Neuronal stem cell (in vitro differentiated cells): ENCODE data around the gene ZNF148.

ENCODE experiments used
- DNase-seq: peaks from one replicate; pipeline ENCODE4 v3.0.0-alpha.2; 2013; ENCODE audit warnings: low spot score
- H2AFZ ChIP-seq: one replicate; pipeline ENCODE4 v1.6.1; 2013; ENCODE audit warnings: mild to moderate bottlenecking, low read length, inconsistent platforms
- H2AK5ac ChIP-seq: 2 replicates; pipeline ENCODE4 v1.6.1; 2013; ENCODE audit warnings: low read depth, mild to moderate bottlenecking, inconsistent platforms, low read length, moderate library complexity, mixed read lengths
- H2BK120ac ChIP-seq: 2 replicates; pipeline ENCODE4 v1.6.1; 2013; ENCODE audit warnings: low read depth, mild to moderate bottlenecking, inconsistent platforms, low read length, moderate library complexity, mixed read lengths
- H2BK12ac ChIP-seq: one replicate; pipeline ENCODE4 v1.6.1; 2013; ENCODE audit warnings: low read length, inconsistent platforms
- H2BK15ac ChIP-seq: 2 replicates; pipeline ENCODE4 v1.6.1; 2013; ENCODE audit warnings: mild to moderate bottlenecking, low read length, inconsistent platforms, mixed read lengths
- H2BK5ac ChIP-seq: one replicate; pipeline ENCODE4 v1.6.1; 2013; ENCODE audit warnings: inconsistent platforms, mild to moderate bottlenecking, low read length, moderate library complexity
- H3K14ac ChIP-seq: one replicate; pipeline ENCODE4 v1.6.1; 2013; ENCODE audit warnings: low read length, inconsistent platforms
- H3K18ac ChIP-seq: 2 replicates; pipeline ENCODE4 v1.6.1; 2013; ENCODE audit warnings: low read length, inconsistent platforms
- H3K23ac ChIP-seq: 2 replicates; pipeline ENCODE4 v1.6.1; 2013; ENCODE audit warnings: low read depth, mild to moderate bottlenecking, mixed read lengths, low read length, inconsistent platforms; ENCODE audit not compliant: poor library complexity
- H3K27ac ChIP-seq: replicated peaks from 3 replicates; pipeline ENCODE4 v1.5.1; 2013; ENCODE audit warnings: low read length, inconsistent platforms
- H3K27me3 ChIP-seq, 3 experiments: 2 replicates each; pipeline ENCODE4 v1.6.1; 2013; ENCODE audit warnings: low read length in 3 of 3, mild to moderate bottlenecking in 2 of 3, inconsistent platforms in 1 of 3, low read depth in 1 of 3, mixed read lengths in 1 of 3, moderate library complexity in 1 of 3; ENCODE audit not compliant: control insufficient read depth in 3 of 3, insufficient read depth in 3 of 3
- H3K36me3 ChIP-seq, 2 donors: replicated peaks in 1 of 2; 2 replicates each; pipeline ENCODE4 v1.6.1; 2013; ENCODE audit warnings: low read length in 2 of 2; ENCODE audit not compliant: control insufficient read depth in 2 of 2, insufficient read depth in 2 of 2
- H3K4ac ChIP-seq: 2 replicates; pipeline ENCODE4 v1.6.1; 2013; ENCODE audit warnings: inconsistent platforms, mild to moderate bottlenecking, low read length, moderate library complexity
- H3K4me1 ChIP-seq, 2 donors: 1 replicate in 1 of 2; 2 replicates in 1 of 2; pipeline ENCODE4 v1.6.1; 2013; ENCODE audit warnings: low read length in 2 of 2, low read depth in 1 of 2; ENCODE audit not compliant: control insufficient read depth in 2 of 2, insufficient read depth in 1 of 2
- H3K4me2 ChIP-seq: one replicate; pipeline ENCODE4 v1.6.1; 2013; ENCODE audit warnings: mild to moderate bottlenecking, low read length, inconsistent platforms; ENCODE audit not compliant: insufficient read depth, poor library complexity, severe bottlenecking
- H3K4me3 ChIP-seq, 2 donors: 2 replicates each; pipeline ENCODE4 v1.5.1; 2013; ENCODE audit warnings: low read length in 2 of 2, mild to moderate bottlenecking in 2 of 2, inconsistent platforms in 1 of 2, moderate library complexity in 1 of 2
- H3K79me1 ChIP-seq: one replicate; pipeline ENCODE4 v1.6.1; 2013; ENCODE audit warnings: low read depth, mild to moderate bottlenecking, inconsistent platforms, low read length, moderate library complexity
- H3K9ac ChIP-seq: one replicate; pipeline ENCODE4 v1.6.1; 2013; ENCODE audit warnings: mild to moderate bottlenecking, low read depth, low read length, inconsistent platforms; ENCODE audit not compliant: poor library complexity
- H3K9me3 ChIP-seq, 2 donors: replicated peaks in 1 of 2; 2 replicates each; pipeline versions ENCODE3 to v1.6.1; 2013; ENCODE audit warnings: low read length in 2 of 2, mild to moderate bottlenecking in 2 of 2, inconsistent platforms in 1 of 2, low read depth in 1 of 2, mixed read lengths in 1 of 2, moderate library complexity in 1 of 2; ENCODE audit not compliant: control insufficient read depth in 2 of 2, insufficient read depth in 1 of 2
- H4K8ac ChIP-seq: one replicate; pipeline ENCODE4 v1.6.1; 2013; ENCODE audit warnings: low read depth, mild to moderate bottlenecking, inconsistent platforms, low read length, moderate library complexity
- H4K91ac ChIP-seq: one replicate; pipeline ENCODE4 v1.6.1; 2013; ENCODE audit warnings: low read length, low read depth, mild to moderate bottlenecking, inconsistent platforms; ENCODE audit not compliant: poor library complexity
- WGBS, 2 donors: extraction: QIAGEN DNeasy Blood & Tissue Kit; methylation state at CpG; one replicate each; pipeline ENCODE4 v1.1.7; 2013; ENCODE audit warnings: missing lambda C conversion rate in 2 of 2, mixed read lengths in 1 of 2; ENCODE audit not compliant: insufficient read length in 2 of 2, insufficient replicate concordance in 1 of 2; ENCODE audit errors: extremely low coverage in 2 of 2; 5-methylcytosine and 5-hydroxymethylcytosine counted together

Gene ZNF148

GRCh38 chr3:125302932-125303331 is 72.2 kb downstream of the ZNF148 start:
- H2BK12ac ChIP-seq: no peak overlapping the region
- no peak overlapping the region for H4K8ac ChIP-seq
- H3K4ac ChIP-seq: no peak overlapping the region
- no peak overlapping the region for H3K18ac ChIP-seq
- no peak overlapping the region for H2BK120ac ChIP-seq
- no peak overlapping the region for H2AK5ac ChIP-seq
- no peak for DNase-seq
- H4K91ac ChIP-seq: no peak overlapping the region
- H3K27me3 ChIP-seq: no peaks in the 10 kb centered on the region
- no CpG with 5 or more reads among the region's 3 CpGs for WGBS, 2 donors
- H2BK15ac ChIP-seq: no peak overlapping the region
- no peak overlapping the region for H2AFZ ChIP-seq
- H3K4me2 ChIP-seq: no peak overlapping the region
- H3K79me1 ChIP-seq: peaks cover 5% of the 10 kb centered on the region
- H2BK5ac ChIP-seq: no peak overlapping the region
- H3K36me3 ChIP-seq: peaks cover 0 to 25% of the 10 kb centered on the region in 2 donors
- peaks cover 0 to 8% of the 10 kb centered on the region in 2 donors for H3K9me3 ChIP-seq
- no peak overlapping the region for H3K23ac ChIP-seq
- H3K27ac ChIP-seq: no peak overlapping the region
- no peaks in the 10 kb centered on the region for H3K4me1 ChIP-seq
- no peak overlapping the region for H3K9ac ChIP-seq
- H3K14ac ChIP-seq: no peak overlapping the region
- H3K4me3 ChIP-seq: no peak overlapping the region

DNA sequence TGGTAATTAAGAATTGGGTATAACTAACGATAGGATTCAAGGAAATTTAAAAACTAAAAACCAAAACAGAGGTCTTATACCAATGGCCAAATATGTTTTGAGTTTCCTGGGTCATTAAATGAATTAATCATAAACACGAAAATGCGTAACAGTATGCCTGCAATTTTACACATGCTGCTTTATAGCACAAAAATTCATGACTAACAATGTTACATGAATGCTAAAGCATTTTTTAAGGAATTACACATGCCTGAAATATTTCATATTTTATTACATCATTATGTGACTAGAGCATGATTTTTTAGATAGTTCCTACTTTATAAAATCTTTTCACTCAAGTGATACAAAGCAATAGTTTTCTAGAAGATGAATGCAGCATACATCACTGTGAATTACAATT is 74.7 kb downstream of the ZNF148 start:
- Histone ChIP-seq H3K23ac (no peak overlapping the region), H3K27ac (no peak overlapping the region), H2BK5ac (no peak overlapping the region), H3K4me3 (no peak overlapping the region), H3K4ac (no peak overlapping the region), H4K8ac (no peak overlapping the region), H3K27me3 (no peaks in the 10 kb centered on the region), H2AK5ac (no peak overlapping the region), H2AFZ (no peak overlapping the region), H3K4me2 (no peak overlapping the region), H3K36me3 (peaks cover 0 to 19% of the 10 kb centered on the region in 2 donors), H4K91ac (no peak overlapping the region), H3K14ac (no peak overlapping the region), H3K9ac (no peak overlapping the region), H3K18ac (no peak overlapping the region), H3K4me1 (no peaks in the 10 kb centered on the region), H2BK15ac (no peak overlapping the region), H3K9me3 (peaks cover 0 to 8% of the 10 kb centered on the region in 2 donors), H3K79me1 (peaks cover 2% of the 10 kb centered on the region), H2BK12ac (no peak overlapping the region), H2BK120ac (no peak overlapping the region)
- DNase-seq: no peak
- WGBS, 2 donors: no CpG with 5 or more reads among the region's 3 CpGs

DNA sequence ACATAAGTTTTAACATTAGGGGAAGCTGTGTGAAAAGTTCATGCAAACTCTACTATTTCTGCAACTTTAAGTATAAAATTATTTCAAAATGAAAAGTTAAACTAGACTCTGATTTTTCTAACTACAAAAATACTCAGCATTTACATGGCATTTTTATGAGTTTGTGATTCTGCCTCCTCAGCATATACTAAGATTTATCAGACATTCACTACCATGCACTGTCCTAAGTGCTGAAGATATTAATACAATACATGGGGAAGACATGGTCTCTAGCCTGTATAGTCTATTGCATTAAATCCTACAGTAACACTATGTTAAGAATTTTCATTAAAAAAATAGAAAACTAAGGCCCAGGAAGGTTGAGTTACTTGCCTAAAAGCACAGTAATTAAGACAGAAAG is 80.7 kb downstream of the ZNF148 start:
- Histone ChIP-seq H3K9me3 (no peaks in the 10 kb centered on the region), H3K9ac (no peak overlapping the region), H3K27me3 (no peaks in the 10 kb centered on the region), H3K23ac (no peak overlapping the region), H2BK12ac (no peak overlapping the region), H2BK120ac (no peak overlapping the region), H2BK15ac (no peak overlapping the region), H4K91ac (no peak overlapping the region), H3K4me3 (no peak overlapping the region), H3K79me1 (no peaks in the 10 kb centered on the region), H2BK5ac (no peak overlapping the region), H2AFZ (no peak overlapping the region), H3K4me1 (no peaks in the 10 kb centered on the region), H3K4me2 (no peak overlapping the region), H3K36me3 (peaks cover 0 to 2% of the 10 kb centered on the region in 2 donors), H3K4ac (no peak overlapping the region), H3K18ac (no peak overlapping the region), H3K14ac (no peak overlapping the region), H2AK5ac (no peak overlapping the region), H3K27ac (no peak overlapping the region), H4K8ac (no peak overlapping the region)
- DNase-seq: no peak

DNA sequence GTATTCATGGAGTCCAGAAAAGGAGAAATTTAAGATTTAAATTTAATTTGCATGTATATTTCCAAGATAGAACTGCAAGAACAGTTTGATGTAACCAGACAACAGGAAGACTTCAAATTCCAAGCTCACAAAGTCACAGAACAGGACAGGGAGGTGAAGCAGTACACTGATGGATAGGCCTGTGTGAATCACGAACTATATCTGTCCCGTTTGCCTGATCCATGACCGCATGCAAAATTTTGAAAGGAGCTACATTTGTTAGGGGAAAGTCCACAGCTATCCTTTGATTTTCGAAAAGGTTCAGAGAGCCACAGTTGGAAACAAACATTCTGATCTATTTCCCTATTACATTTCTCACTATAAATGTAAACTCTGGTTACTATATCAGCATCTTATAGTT is 83.1 kb downstream of the ZNF148 start:
- Histone ChIP-seq H2BK5ac (no peak overlapping the region), H3K27me3 (no peaks in the 10 kb centered on the region), H3K4me3 (no peak overlapping the region), H3K9ac (no peak overlapping the region), H3K4me2 (no peak overlapping the region), H3K18ac (no peak overlapping the region), H2AFZ (no peak overlapping the region), H3K23ac (no peak overlapping the region), H3K14ac (no peak overlapping the region), H2AK5ac (no peak overlapping the region), H3K79me1 (no peaks in the 10 kb centered on the region), H4K8ac (no peak overlapping the region), H4K91ac (no peak overlapping the region), H3K36me3 (peaks cover 5 to 12% of the 10 kb centered on the region in 2 donors), H3K27ac (no peak overlapping the region), H2BK15ac (no peak overlapping the region), H2BK12ac (no peak overlapping the region), H3K4me1 (no peaks in the 10 kb centered on the region), H3K4ac (no peak overlapping the region), H3K9me3 (peaks cover 0 to 5% of the 10 kb centered on the region in 2 donors), H2BK120ac (no peak overlapping the region)
- no CpG with 5 or more reads among the region's 4 CpGs for WGBS, 2 donors
- DNase-seq: no peak
